HG03457 (cell line): ENCODE measurements around the gene TSC22D2.

Experiments
- ATAC-seq: cut with Tn5 transposase; IDR thresholded peaks from one replicate; pipeline ENCODE4 v1.9.1; 2021; ENCODE audit warnings: moderate number of reproducible peaks; ENCODE audit not compliant: unreplicated experiment

The TSC22D2 gene

DNA sequence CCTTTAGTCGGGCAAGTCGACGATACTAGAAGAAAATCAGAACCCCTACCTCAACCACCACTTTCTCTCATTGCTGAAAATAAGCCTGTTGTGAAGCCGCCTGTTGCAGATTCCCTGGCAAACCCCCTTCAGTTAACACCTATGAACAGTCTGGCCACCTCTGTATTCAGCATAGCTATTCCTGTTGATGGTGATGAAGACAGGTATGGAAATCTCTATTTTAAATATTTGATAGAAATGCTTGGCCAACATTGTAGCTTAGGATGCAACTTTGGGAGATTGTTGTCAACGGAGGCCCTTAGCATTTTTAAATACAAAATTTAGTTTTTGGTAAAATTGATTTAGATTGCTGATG lies 3.0 kb downstream of the TSC22D2 start:
- no peak for ATAC-seq

DNA sequence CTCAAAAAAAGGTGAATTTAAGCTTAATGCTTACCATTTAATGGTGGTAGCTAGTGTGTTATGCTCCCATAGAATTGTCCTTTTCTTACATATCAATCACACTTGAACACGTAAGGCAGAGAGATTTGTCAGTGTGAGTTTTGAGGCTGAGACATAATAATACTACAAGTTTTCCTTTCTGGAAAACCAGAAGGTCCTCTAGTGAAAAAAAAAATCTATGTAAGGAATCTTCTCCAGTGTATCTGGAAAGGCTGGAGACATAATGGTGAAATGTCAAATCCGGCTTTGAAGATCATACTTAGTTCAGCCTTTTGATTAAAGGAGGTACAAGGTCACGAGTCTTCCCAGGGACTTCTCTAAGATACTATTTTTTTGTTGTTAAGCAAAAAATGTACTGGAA lies 3.4 kb downstream of the TSC22D2 start:
- no peak for ATAC-seq

DNA sequence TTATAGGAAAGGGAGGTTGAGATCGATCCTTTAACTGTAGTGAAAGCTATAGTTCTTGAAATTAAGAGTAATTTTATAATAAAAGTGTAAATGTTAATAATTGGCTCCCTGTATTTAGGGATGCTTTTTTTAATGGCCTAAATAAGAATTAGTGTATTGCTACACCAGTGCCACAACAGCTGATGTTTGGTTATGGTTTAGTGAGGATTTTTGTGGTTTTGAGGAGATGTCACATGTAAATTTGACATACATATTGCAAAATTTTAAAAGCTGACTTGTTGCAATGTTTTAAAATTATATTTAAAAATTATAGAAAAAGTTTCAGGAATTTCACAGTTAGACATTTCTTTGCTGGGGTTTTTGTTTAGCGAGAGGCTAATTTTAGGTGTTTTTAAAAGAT lies 3.9 kb downstream of the TSC22D2 start:
- no peak for ATAC-seq

DNA sequence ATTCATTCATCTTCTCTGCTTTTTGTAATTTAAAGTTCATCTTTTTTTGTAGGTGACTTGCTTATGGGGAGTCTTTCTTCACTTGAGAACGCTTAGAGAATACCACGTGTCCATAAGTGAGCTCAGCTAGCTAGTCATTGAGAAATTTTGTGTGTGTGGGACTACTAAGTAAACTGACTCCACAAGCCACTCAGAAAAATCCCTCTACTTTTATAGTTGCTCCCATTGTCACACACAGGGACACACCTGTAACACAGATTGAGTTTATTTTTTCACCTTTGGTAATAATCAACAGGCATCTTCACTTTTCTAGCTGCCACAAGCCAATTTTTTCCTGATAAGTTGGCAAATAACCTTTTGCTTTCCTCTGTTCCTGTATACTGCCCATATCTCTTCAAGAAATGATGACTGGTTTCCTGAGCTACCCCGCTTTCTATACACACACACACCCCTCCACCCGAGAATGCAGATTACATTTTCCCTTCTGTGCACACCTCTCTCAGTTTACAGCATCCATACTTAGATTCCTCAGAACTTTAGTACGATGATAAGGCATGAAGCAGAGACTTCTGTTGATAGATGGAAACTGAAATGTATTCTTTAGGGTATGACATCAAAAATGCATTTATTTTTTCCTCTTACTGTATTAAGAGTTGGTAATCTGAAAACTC lies 4.6 kb downstream of the TSC22D2 start:
- no peak for ATAC-seq

DNA sequence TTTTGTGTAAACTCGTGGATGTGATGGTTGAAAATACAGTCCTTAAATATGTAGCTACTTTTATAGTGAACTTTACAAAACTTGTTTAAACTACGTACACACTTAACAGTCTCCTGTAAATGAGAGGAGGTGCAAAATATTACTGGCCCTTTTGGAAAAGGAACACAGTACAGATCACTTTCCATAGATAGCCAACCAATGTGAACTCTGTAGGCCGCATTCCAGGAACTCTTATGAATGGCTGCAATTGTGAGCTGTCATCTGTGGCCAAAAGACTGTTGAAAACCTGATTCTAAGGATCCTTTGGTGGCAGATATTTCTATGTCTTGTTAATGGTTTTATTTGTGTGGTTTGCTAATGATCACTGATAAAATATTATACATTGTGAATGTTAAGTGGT lies 6.2 kb downstream of the TSC22D2 start:
- ATAC-seq, result no peak

DNA sequence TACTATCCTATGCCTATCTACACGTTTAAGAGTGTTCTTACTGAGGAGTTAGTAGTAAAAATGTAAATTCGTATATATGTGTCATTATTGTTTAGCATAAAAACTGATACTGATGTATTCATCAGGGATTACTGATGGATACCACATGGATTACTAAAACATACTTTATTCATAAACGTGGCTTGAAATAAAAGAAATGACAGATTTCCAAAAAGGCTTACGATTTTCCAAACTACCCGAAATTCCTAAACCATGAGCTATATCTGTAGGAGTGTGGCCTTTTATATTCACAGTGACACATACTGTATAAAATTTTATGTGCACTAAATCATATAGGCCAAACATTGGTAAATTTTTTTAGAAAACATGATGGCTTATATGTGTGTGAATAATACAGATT lies 6.9 kb downstream of the TSC22D2 start:
- no peak for ATAC-seq

DNA sequence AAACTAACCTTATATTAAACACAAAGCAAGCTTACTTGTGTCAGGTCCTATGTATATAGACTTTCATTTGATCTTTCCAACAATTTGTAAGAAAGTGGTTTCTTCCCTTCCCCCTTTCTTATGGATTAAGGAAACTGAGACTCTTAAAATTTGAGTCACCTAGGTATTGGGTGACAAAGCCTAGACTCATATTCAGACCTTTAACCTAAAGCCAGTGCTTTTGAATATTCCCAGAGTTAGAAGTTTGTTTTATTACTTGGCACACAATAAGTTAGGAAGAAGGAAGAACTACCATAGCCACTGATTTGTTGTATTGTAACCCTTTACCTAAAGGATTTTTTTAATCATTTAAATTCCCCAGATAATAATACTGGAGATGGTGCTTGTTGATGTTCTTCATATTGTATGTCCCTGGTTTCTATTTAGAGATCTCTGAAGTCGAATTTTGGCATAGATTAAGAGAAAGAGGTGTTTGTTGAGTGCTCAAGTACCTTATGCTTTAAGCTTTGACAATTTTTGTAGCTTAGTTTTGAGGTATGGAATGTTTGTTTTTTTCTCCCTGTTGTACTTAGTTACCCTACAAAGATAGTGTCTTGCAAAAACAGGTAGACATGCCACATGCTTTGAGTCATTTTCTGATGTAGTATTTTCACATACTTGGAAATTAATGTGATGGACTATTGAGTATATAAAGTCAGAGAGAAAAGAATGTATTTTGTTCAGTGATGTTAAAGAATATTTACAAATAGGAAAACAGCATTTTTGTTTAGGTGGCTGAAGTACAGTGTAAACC lies 11.2 kb downstream of the TSC22D2 start:
- no peak for ATAC-seq

DNA sequence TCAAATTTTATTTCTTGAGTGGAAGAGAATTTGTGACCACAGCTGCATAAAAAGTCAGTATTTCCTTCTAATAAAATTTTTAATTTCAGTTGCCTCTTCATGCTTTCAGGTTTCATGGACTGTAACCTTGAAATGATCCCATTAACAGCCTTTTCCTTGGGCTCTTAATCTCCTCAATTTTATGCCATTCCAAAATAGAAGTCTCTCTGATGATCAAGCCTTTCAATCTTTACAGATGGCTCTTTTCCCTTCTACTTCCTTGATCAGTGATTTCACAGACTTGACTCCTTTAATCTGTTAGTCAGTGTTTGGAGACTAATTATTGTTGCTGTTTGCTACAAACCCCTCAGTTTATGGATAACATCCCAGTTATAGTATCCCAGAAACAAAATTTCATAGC lies 11.9 kb downstream of the TSC22D2 start:
- no peak for ATAC-seq

DNA sequence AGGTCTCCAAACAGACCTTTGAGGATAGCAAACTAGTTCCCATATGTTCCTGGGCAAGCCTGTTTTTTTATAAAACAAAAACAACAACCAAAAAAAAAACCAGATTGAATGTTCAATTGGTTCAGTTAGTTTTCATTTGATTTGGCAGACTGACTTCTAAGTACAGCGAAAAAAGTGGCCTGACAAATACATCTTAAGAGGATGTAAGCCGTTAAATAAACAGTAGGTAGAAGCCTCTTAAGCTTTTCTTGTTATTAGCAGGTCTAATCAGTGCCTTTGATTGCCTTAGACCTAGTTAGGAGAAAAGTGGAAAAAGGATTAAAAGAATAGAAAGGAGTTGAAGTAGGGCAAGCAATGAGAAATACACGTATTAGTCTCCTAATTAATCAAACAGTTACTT lies 13.2 kb downstream of the TSC22D2 start:
- ATAC-seq, result no peak

DNA sequence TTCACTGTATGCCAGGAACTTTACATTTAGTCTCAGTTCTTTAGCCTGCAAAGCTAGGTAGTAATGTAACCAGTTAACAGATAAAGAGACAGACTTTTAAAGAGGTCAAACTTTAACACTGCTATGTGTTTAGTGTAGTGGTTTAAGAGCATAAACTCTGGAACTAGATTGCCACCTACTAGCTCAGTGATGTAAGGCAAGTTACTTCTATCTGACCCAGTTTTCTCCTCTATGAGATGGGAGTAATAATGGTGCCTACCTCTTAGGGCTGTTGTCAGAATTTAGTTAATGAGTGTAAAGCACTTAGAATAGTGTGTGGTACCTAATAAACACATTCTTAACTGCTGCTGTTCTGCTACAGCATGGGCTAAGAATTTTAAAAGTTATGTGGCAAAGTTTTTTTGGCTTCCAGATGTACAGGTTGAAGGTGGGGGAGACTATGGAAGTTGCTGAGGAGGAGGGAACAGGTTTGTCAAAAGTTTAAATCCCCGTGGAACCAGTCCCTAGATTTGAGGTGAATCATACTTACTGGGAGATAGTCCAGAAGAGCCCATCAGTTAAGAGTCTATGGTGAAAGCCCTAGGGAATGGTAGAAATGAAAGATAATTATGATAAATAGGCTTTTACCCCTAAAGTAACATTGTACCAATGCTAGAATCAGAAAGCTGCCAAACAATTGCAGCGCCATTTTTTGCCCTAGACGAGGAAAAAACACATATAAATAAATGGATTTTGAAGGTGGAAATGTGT lies 13.9 kb downstream of the TSC22D2 start:
- no peak for ATAC-seq

DNA sequence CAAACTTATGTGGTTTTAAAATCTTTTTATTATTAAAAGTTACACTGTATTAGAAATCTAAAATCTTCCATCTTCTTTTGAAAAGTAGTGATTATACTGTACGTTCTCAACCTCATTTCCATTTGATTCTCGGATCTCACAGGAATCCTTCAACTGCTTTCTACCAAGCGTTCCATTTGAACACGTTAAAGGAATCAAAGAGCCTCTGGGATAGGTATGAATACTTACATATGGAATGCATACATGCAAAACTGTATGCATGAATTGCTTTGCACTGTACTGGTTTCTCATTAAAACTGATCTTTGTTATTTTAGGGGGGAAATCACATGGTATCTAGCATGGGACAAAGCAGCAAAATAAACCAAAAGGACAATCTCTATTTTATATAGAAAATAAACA lies 14.8 kb downstream of the TSC22D2 start:
- no peak for ATAC-seq

DNA sequence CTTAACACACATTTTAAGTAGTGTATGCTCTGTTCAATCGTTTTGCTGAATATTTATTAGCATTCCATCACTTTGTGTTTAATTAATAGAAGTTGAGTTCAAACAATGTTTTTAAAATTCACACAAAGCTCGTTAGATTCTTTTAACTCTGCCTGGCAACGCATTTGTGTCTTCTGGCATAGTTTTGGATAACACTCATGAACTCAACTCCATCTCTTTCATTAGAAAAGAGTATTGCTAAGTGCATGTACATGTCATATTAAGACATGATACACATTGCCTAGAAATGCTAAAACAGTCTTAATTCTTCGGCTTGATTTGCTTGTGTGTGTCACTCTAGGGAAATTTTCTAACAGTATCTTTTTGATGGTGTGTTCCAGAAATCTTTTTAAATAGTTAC lies 15.7 kb downstream of the TSC22D2 start:
- ATAC-seq, result no peak

DNA sequence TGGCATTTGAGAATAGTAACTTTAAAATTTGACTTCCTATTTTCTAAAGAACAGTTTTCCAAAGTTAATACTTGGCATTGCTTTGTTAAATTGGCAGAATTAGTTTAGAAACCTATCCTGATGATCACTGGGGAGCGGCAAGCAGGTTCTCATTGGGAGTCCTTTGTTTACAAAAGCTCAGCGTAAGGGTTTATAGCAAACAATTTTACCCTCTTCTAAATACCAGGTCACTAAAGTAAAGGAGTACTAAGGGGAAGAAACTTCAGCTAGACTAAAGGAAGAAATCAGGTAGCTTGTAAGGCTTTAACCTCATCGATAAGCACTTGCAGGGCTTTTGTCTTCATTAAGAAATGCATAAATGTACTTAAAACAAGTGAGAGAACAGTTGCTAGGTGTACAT lies 18.2 kb downstream of the TSC22D2 start:
- no peak for ATAC-seq

DNA sequence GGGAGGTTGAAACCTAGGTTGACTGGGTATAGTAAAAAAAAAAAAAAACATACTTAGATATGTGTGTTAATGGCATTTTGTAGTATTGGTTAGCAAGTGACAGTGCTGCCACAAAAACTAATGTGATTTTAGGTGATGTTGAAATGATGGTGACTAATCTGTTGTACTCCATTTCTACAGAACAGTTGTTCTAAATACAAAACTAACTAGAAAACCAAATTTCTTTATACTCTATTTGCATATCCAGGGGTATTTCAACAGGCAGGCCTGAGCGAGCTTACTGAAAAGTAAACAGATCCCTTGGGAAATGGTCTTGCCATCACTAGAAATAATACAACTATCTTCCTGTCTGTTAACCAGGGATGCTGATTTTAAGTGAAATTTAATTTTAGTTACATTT lies 20.5 kb downstream of the TSC22D2 start:
- no peak for ATAC-seq

DNA sequence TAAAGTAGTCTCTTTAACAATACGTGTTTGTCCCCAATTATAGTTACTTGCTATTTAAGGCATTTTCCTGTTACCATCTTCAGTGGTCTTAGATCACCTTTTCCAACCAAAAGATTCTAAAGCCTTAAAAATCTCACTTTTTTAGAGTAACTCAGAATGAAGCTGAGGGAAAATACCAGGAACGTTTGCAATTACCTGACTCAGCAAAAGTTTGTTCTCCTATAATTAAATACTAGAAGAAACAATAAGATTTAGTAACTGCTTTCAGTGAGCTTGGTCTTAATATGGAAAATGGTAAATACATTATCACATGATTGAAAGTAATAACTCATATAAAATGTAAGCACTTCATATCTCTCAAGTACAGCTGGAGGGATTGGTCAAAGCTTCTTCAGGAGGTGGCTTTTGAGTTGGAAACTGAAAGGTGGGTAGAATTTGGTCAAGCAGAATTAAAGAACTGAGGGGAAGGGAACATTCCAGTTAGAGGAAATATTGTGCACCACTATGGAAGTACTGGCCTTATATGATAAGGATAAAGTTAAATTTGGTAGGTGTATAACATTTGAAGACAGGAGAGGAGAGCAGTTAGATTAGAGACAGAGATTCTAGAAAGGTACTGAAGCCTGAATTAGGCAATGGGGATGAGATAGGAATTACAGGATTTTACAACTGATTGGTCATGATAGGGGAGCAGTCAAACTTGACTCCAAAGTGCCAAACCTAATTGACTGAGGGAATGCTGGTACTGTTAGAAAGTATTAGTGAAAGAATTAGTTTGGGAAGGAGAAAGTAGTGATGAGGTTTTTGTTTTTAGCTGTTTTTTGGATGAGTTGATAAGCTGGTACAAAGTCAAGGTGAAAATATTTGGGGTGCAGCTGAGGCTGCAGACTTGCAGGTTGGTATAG lies 21.9 kb downstream of the TSC22D2 start:
- no peak for ATAC-seq

DNA sequence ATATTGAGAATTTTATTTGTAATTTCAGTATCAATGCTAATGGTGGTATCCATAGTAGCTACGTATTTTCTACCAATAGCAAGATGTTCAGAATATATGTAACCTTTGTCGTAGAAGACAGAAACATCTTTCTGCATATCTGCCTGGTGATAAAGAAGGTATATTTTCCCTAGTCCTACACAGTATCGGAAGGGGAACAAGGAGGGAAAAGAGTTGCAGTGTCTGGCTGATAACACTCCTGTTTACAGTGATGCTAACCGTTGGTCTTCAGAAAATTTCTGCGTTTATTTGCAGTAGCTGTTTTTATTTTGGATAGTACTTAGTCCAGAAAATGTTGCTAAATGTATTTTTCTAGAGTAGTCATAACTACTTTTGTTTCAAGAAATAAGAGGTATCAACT lies 25.2 kb downstream of the TSC22D2 start:
- no peak for ATAC-seq

DNA sequence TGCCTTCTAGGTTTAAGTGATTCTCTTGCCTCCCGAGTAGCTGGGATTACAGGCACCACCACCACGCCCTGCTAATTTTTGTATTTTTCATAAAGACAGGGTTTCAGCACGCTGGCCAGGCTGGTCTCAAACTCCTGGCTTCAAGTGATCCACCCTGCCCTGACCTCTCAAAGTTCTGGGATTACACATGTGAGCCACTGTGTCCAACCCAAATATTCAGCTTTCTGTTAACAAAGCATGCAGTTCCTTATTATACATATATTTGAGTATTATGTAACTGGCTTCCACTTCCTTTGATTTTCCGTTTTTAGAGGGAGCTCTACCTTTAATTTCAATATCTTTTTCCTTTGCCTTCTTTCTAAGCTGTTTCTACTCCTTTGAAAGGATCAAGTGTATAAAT lies 26.1 kb downstream of the TSC22D2 start:
- no peak for ATAC-seq

DNA sequence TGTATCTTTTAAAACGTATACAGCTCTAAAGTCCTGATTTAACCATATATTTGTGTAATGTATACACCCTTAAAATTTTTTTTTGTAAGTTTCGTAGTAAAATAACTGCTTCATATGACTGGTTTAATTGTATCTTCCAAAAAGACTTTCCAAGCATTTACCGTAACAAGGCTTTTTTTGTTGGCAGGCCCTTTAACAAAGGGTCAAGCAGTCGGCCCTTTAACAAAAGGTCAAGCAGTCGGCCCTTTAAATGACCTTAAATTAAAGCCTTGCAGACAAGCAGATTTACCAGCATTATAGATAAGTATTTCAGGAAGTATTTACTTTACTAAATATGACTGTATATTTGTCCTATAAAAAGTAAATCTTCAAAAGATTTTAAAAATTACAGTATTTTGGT lies 28.1 kb downstream of the TSC22D2 start:
- ATAC-seq, result no peak

DNA sequence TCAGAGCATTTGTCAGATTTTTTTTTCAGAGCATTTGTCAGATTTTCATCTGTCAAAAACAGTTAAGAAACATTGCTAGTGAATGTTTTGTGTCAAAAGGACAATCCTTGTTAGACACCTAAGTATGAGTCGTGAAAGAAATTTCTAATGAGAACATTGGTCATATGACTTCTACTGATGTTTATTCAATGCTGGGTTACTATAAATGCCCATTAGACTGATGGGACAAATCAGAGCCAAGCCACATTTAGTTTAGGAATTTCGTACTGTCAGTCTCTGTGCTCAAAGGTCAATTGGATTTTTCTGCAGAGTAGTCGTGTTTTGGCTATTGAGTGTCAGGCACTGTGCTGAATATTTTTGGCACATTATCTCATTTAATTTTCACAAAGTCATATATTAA lies 31.6 kb downstream of the TSC22D2 start:
- ATAC-seq, result no peak

DNA sequence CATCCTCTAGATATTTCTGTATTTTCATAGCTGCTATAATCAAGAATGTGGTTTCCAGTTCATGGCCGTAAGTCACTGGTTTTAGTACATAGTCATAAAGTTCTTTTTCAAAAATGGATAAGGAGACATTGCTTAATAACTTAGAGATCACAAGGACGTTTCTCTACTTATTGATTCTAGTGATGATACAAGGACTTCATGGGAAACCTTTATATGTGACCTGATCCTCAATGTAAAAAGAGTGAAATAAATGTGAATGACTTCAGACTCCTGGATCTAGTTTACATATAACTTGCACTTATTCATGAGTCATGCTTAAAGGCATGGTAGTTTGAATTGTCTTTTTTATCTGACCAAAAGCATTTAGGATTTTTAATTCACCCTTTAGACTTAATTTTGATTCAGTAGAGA lies 35.2 kb downstream of the TSC22D2 start:
- ATAC-seq, result no peak

DNA sequence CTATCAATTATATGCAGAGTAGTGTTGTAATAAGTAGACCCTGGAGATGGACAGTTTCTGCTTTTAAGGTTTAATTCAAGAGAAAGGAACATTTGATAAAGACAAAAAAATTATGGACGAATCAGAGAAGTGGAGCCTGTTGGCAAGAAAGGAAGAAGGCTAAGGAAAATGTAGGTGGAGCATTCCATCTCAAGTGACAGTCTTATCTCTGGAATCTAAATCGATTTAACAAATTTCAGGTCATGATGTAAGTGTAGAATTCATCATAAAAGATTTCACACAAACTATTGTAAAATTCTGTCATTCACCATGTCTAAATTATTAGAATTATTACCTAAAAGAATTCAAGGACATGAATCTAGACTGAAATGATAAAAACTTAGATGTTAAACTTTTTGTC lies 36.3 kb downstream of the TSC22D2 start:
- no peak for ATAC-seq
